ENCODE data around the gene RENBP.

DNA sequence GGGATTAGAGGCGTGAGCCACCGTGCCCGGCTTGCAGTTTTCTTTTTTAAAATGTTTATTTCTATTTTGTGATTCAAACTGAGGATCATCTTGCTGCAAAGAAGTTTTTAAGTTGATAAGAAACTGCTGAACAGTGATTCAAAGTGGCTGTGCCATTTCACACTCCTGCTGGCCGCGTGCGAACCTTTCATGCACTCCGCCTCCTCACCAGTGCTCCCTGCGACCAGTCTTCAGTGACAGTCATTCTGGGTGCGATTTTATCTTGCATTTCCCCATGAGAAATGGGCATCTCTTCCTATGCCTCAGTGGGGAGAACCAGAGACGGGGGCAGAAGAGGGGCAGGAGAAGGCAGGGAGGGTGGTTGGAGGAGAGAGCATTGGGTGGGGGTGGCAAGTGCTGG, 49.5 kb upstream of the RENBP start:
- TF ChIP-seq, protein P1, sequence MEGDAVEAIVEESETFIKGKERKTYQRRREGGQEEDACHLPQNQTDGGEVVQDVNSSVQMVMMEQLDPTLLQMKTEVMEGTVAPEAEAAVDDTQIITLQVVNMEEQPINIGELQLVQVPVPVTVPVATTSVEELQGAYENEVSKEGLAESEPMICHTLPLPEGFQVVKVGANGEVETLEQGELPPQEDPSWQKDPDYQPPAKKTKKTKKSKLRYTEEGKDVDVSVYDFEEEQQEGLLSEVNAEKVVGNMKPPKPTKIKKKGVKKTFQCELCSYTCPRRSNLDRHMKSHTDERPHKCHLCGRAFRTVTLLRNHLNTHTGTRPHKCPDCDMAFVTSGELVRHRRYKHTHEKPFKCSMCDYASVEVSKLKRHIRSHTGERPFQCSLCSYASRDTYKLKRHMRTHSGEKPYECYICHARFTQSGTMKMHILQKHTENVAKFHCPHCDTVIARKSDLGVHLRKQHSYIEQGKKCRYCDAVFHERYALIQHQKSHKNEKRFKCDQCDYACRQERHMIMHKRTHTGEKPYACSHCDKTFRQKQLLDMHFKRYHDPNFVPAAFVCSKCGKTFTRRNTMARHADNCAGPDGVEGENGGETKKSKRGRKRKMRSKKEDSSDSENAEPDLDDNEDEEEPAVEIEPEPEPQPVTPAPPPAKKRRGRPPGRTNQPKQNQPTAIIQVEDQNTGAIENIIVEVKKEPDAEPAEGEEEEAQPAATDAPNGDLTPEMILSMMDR (IDR thresholded peaks at IDR 0.05), result no peak
- TF ChIP-seq POLR2A (IDR thresholded peaks at IDR 0.05), result no peak
